Measurements from ENCODE around the gene GRWD1. TPM values are rescaled to one million over a fixed set of nuclear protein-coding genes. Genes with fewer than 3 reads are reported as not detected.
A peak's percentile ranks its signal among the peaks of the same experiment; 100 is the strongest.

The GRWD1 gene
- total RNA-seq, 1 donor from 2014 or later, result 20.4 TPM

DNA sequence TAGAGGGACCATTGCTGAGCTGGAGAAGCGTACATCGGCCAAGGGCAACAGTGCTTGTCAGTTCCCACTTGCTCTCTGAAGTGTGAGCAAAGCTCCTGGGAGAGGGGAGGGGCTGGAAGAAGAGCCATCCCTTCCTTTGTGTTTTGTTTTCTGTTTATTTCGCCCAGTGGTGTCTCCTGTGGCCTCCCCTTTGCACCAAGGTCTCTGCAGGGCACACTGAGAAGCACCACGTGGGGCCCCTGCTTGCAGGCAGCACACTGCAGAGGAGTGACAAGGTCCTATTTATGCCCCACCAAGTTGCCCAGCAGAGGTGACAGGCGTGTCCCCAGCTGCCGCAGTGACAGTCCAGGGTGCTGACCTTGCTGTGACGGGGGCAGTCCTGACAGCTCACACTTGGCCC is 28.4 kb upstream of the GRWD1 start:
- no peak overlapping the region for H3K4me3 ChIP-seq
- H3K9me3 ChIP-seq, result no peaks in the 10 kb centered on the region
- DNase-seq (ENCODE audit: extremely low spot score in 2 of 2), result no peak
- no peaks in the 10 kb centered on the region for H3K36me3 ChIP-seq
- no peaks in the 10 kb centered on the region for H3K27me3 ChIP-seq
- intact Hi-C loops (cut with DNase I), result no loop called here
- peaks cover 13% of the 10 kb centered on the region for H3K4me1 ChIP-seq
- no peak overlapping the region for H3K27ac ChIP-seq
- TF ChIP-seq POLR2A (IDR thresholded peaks at IDR 0.05) (no peak), POLR2AphosphoS5 (IDR thresholded peaks at IDR 0.05; ENCODE audit: insufficient read depth in 1 of 2, low read depth in 1 of 2) (no peak)
- TF ChIP-seq, protein P1, sequence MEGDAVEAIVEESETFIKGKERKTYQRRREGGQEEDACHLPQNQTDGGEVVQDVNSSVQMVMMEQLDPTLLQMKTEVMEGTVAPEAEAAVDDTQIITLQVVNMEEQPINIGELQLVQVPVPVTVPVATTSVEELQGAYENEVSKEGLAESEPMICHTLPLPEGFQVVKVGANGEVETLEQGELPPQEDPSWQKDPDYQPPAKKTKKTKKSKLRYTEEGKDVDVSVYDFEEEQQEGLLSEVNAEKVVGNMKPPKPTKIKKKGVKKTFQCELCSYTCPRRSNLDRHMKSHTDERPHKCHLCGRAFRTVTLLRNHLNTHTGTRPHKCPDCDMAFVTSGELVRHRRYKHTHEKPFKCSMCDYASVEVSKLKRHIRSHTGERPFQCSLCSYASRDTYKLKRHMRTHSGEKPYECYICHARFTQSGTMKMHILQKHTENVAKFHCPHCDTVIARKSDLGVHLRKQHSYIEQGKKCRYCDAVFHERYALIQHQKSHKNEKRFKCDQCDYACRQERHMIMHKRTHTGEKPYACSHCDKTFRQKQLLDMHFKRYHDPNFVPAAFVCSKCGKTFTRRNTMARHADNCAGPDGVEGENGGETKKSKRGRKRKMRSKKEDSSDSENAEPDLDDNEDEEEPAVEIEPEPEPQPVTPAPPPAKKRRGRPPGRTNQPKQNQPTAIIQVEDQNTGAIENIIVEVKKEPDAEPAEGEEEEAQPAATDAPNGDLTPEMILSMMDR (IDR thresholded peaks at IDR 0.05), result no peak

DNA sequence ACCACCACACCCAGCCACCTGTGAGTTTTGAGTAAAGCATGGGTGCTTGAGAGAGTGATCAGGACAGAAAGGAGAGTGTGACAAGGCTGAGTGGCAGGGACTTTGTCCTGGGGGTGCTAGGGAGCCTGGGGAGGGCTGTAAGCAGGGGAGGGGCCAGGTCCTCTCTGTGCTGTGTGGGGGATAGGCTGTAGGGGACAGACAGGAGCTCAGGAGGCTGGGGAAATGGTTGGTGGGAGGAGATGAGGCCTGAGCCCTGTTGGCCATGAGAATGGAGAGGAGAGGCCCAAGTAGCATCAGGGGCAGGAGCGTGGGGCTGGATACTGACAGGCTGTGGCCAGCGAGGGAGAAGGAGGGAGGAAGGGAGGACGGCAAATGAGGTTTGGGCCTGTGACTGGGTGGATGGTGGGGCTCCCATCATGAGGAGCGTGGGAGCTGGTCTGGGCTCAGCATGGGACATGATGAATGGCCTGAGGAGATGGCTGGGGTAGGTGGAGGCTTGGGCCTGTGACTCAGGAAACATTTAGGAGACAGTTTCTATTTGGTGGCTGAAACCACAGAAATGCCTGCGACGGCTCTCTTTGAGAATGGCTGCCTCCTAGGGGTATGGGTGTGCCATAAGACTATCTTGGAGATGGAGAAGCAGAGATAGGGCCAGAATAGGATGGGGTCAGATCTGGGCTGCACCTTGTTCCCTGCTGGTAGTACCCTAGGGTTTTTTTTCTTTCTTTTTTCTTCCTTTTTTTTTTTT is 27.3 kb upstream of the GRWD1 start:
- Histone ChIP-seq H3K27ac (no peak overlapping the region), H3K4me3 (no peak overlapping the region), H3K9me3 (no peaks in the 10 kb centered on the region), H3K36me3 (no peaks in the 10 kb centered on the region), H3K27me3 (no peaks in the 10 kb centered on the region), H3K4me1 (peaks cover 13% of the 10 kb centered on the region)
- TF ChIP-seq POLR2AphosphoS5 (IDR thresholded peaks at IDR 0.05; ENCODE audit: insufficient read depth in 1 of 2, low read depth in 1 of 2) (no peak), POLR2A (IDR thresholded peaks at IDR 0.05) (no peak)
- TF ChIP-seq, protein P1 (IDR thresholded peaks at IDR 0.05), result no peak
- no peak for DNase-seq (ENCODE audit: extremely low spot score in 2 of 2)
- intact Hi-C loops (cut with DNase I), result no loop called here

DNA sequence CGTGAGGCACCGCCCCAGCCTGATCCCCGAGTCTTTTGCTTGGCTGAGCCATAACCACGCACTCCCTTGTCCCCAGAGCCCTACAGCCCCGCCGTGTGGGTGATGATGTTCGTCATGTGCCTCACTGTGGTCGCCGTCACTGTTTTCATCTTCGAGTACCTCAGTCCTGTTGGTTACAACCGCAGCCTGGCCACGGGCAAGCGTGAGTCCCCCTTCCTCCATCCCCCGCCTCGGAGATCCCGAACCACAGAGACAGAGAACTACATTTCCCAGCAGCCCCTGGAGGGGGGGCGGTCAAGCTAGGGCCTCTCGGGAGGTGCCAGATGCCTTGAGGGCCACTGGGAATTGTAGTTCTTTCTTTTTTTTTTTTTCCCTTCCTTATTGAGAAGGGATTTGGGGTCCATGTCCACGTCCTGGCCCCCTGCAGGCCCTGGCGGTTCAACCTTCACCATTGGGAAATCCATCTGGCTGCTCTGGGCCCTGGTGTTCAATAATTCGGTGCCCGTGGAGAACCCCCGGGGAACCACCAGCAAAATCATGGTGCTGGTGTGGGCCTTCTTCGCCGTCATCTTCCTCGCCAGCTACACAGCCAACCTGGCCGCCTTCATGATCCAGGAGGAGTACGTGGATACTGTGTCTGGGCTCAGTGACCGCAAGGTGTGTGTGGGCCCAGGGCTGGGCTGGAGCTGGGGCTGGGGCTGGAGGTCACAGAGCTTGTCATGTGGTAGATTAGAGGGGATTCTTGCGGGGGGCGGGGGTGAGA is 26.4 kb upstream of the GRWD1 start:
- Histone ChIP-seq H3K27me3 (no peaks in the 10 kb centered on the region), H3K9me3 (no peaks in the 10 kb centered on the region), H3K36me3 (no peaks in the 10 kb centered on the region), H3K4me3 (no peak overlapping the region), H3K27ac (no peak overlapping the region), H3K4me1 (peaks cover 13% of the 10 kb centered on the region)
- DNase-seq (ENCODE audit: extremely low spot score in 2 of 2), result no peak
- intact Hi-C loops (cut with DNase I), result no loop called here
- TF ChIP-seq, protein P1 (IDR thresholded peaks at IDR 0.05), result no peak
- TF ChIP-seq POLR2A (IDR thresholded peaks at IDR 0.05) (no peak), POLR2AphosphoS5 (IDR thresholded peaks at IDR 0.05; ENCODE audit: insufficient read depth in 1 of 2, low read depth in 1 of 2) (no peak)

DNA sequence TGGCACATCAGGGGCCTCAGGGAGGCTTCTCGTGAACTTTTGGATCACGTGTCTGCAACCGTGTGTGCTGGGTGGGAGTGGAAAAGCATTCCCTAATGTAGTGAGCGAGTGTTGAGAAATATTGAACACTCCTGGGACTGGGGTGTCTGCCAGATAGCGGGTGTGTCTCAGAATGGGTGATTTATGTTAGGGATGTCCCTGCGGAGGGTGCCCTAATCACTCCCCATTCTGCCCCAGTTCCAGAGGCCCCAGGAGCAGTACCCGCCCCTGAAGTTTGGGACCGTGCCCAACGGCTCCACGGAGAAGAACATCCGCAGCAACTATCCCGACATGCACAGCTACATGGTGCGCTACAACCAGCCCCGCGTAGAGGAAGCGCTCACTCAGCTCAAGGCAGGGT is 24.2 kb upstream of the GRWD1 start:
- Histone ChIP-seq H3K4me3 (no peak overlapping the region), H3K27ac (no peak overlapping the region), H3K27me3 (no peaks in the 10 kb centered on the region), H3K9me3 (no peaks in the 10 kb centered on the region), H3K4me1 (no peaks in the 10 kb centered on the region), H3K36me3 (no peaks in the 10 kb centered on the region)
- TF ChIP-seq POLR2A (IDR thresholded peaks at IDR 0.05) (no peak), POLR2AphosphoS5 (IDR thresholded peaks at IDR 0.05; ENCODE audit: insufficient read depth in 1 of 2, low read depth in 1 of 2) (peak in 1 of 2 donors; percentile 16)
- DNase-seq (ENCODE audit: extremely low spot score in 2 of 2), result no peak
- intact Hi-C loops (cut with DNase I), result no loop called here

DNA sequence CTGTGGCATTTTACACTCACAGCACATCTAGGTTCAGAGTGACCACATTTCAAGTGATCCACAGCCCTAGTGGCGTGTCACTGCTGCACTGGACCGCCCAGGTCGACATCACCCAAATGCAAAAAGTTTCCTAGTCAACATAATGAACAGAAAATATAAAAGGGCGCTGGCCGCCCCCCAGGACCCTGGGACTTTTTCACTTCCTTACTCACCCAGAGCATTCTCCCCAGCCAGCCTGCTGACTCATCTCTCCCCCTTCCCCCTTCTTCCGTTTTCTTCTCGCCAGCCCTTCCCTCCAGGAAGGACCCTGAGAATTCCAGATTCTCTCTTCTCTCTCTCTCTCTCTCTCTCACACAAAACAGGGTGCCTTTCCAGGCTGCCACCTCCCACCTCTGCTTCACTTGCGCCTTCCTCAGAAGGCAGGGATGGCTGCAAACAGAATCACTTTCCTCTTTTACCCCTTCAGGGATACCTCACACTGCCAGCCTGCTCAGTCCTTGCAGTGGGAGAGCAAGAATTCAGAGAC is 21.0 kb upstream of the GRWD1 start:
- Histone ChIP-seq H3K9me3 (no peaks in the 10 kb centered on the region), H3K4me3 (no peak overlapping the region), H3K4me1 (no peaks in the 10 kb centered on the region), H3K36me3 (no peaks in the 10 kb centered on the region), H3K27me3 (no peaks in the 10 kb centered on the region), H3K27ac (no peak overlapping the region)
- TF ChIP-seq, protein P1 (IDR thresholded peaks at IDR 0.05), result no peak
- TF ChIP-seq POLR2A (IDR thresholded peaks at IDR 0.05) (no peak), POLR2AphosphoS5 (IDR thresholded peaks at IDR 0.05; ENCODE audit: insufficient read depth in 1 of 2, low read depth in 1 of 2) (no peak)
- intact Hi-C loops (cut with DNase I), result no loop called here
- no peak for DNase-seq (ENCODE audit: extremely low spot score in 2 of 2)

Data from vagina (tissue), 2 donors.